T-helper 17 cell (primary cell): ENCODE results near the gene RPRD1A. TPM values are rescaled to one million over a fixed set of nuclear protein-coding genes. Genes with fewer than 3 reads are reported as not detected.
"Not testable (repeated sequence)": the region's sequence is repeated elsewhere in the genome, so short reads cannot be mapped to it uniquely, and the experiment has no call there.

Source experiments
- ATAC-seq: fragments of 150-1000 bp; cut with Tn5 transposase; 2 replicates; pipeline ENCODE4 v1.10.0; 2021; ENCODE audit warnings: mild to moderate bottlenecking, moderate library complexity
- DNase-seq, 3 donors: peaks; one replicate each; pipeline versions ENCODE4 v3.0.0 to v3.0.0-alpha.2; 2020 to 2021
- H3K9me3 ChIP-seq: one replicate; pipeline ENCODE4 v1.7.0; 2013; ENCODE audit warnings: low read length, mild to moderate bottlenecking; ENCODE audit not compliant: control insufficient read depth, poor library complexity, severe bottlenecking
- H3K27ac Mint-ChIP-seq: one replicate; pipeline ENCODE4 v1.8.0; 2022; ENCODE audit warnings: mild to moderate bottlenecking, moderate library complexity, mixed read lengths
- H3K27me3 Mint-ChIP-seq: one replicate; pipeline ENCODE4 v1.8.0; 2022; ENCODE audit warnings: mixed read lengths
- H3K36me3 Mint-ChIP-seq: one replicate; pipeline ENCODE4 v1.8.0; 2022; ENCODE audit warnings: low read depth, mixed read lengths
- H3K4me1 Mint-ChIP-seq: one replicate; pipeline ENCODE4 v1.8.0; 2022; ENCODE audit warnings: mild to moderate bottlenecking, mixed read lengths
- H3K4me3 Mint-ChIP-seq: one replicate; pipeline ENCODE4 v1.8.0; 2022; ENCODE audit warnings: mild to moderate bottlenecking, moderate library complexity, mixed read lengths
- total RNA-seq, 4 donors: library from RNA in 2 of 4; stranded (reverse) in 2 of 4; gene quantifications; one replicate each; pipeline ENCODE4 v1.2.3 and lab custom pipeline; 2022 to 2026

RPRD1A gene
- total RNA-seq, 2 donors from 2014 or later, result 14.9 to 20.5 TPM

DNA sequence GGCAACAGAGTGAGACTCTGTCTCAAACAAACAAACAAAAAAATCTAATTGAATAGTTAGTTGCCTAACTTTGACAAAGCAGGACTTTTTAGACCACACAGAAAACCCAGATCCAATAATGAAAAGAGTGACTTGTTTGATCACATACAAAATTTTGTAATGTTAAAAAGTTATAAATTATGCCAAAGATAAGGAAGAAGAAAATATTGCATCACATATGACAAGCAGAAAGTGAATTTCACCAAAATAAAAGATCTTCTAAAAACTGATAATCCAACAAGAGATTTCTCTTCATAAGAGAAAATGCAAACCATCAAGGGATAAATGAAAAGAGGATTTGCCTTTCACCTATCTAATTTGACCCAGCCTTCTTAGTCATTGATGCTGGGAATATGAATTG is 97.7 kb downstream of the RPRD1A start:
- ATAC-seq (no peak), DNase-seq (no peak)
- Mint-ChIP-seq H3K27me3 (no peaks in the 10 kb centered on the region), H3K4me1 (peaks cover 40% of the 10 kb centered on the region), H3K27ac (peak overlapping the region; percentile 98), H3K36me3 (peaks cover 7% of the 10 kb centered on the region), H3K4me3 (peak overlapping the region; percentile 94)
- H3K9me3 ChIP-seq, result no peaks in the 10 kb centered on the region

GRCh38 chr18:35968278-35968880 is 99.0 kb downstream of the RPRD1A start:
- ATAC-seq (no peak), DNase-seq (no peak)
- peak overlapping the region; percentile 2 for H3K4me3 Mint-ChIP-seq
- no peaks in the 10 kb centered on the region for H3K9me3 ChIP-seq
- H3K36me3 Mint-ChIP-seq, result peaks cover 4% of the 10 kb centered on the region
- H3K4me1 Mint-ChIP-seq, result peaks cover 29% of the 10 kb centered on the region
- no peaks in the 10 kb centered on the region for H3K27me3 Mint-ChIP-seq
- H3K27ac Mint-ChIP-seq, result peak overlapping the region; percentile 35

GRCh38 chr18:35967866-35968265 is 99.5 kb downstream of the RPRD1A start:
- not testable (repeated sequence) for H3K27me3 Mint-ChIP-seq, DNase-seq, H3K9me3 ChIP-seq, H3K4me3 Mint-ChIP-seq, ATAC-seq, H3K36me3 Mint-ChIP-seq
- Mint-ChIP-seq H3K4me1 (peaks cover 24% of the 10 kb centered on the region), H3K27ac (peak overlapping the region; percentile 35)

DNA sequence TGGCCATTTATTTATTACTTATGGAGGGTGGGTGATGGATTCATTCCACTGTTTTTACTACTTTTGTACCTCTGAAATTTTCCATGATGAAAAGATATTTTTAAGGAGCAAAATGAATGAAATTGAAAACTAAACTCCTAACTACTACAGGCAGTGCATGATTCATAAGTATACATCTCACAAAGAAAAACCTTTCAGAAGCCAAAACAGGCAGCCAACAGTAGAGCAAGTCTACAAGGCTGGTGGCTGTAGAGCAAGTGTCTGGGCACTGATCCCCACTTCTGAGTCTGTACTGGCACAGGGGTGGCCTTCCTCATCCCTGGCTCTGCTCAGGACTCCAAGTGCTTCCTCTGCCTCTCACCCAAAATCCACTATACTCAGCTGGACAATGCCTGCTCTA is 103.0 kb downstream of the RPRD1A start:
- peaks cover 4% of the 10 kb centered on the region for H3K36me3 Mint-ChIP-seq

DNA sequence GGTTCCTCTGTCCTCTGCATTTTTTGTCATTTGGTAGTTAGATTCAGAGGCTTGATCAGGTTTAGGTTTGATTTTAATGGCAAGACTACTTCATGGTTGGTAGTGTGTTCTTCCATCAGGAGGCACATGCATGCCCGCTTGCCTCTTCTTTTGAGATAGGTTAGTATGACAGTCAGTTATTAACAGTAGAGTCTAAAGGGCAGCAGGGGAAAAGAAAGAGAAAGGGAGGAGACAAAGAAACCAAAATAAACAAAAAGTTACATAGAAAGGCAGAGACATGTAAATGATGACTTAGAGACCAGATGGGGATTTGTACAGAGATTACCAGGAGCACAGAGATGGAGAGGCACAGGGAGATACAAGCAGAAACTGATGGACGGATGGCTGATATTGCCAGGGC is 105.0 kb downstream of the RPRD1A start:
- no peak for ATAC-seq
- Mint-ChIP-seq H3K27ac (no peak overlapping the region), H3K36me3 (peaks cover 6% of the 10 kb centered on the region)

More for the DNA sequence above, 103.0 kb downstream of the RPRD1A start:
- Mint-ChIP-seq H3K4me1 (peaks cover 7% of the 10 kb centered on the region), H3K27me3 (no peaks in the 10 kb centered on the region), H3K27ac (no peak overlapping the region), H3K4me3 (no peak overlapping the region)
- no peak for ATAC-seq
- DNase-seq, result no peak
- no peaks in the 10 kb centered on the region for H3K9me3 ChIP-seq

DNA sequence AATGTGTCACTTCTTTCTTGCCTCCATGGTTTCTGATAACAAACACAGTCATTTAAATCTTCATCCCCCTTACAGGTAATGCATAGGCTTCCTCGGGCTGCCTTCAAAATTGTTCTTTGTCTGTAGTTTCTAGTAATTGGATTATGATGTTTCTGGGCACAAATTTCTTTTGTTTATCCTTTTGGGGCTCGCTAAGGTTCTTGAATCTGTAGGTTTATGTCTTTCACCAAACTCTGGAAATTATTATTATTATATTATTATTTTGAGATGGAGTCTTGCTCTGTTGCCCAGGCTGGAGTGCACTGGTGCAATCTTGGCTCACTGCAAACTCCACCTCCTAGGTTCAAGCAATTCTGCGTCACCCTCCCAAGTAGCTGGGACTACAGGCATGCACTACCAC is 111.1 kb downstream of the RPRD1A start:
- no peak for ATAC-seq
- Mint-ChIP-seq H3K4me1 (no peaks in the 10 kb centered on the region), H3K36me3 (peaks cover 5% of the 10 kb centered on the region), H3K4me3 (no peak overlapping the region), H3K27me3 (peaks cover 39% of the 10 kb centered on the region), H3K27ac (no peak overlapping the region)
- DNase-seq, result no peak
- H3K9me3 ChIP-seq, result no peaks in the 10 kb centered on the region

More for the DNA sequence above, 105.0 kb downstream of the RPRD1A start:
- Mint-ChIP-seq H3K4me3 (no peak overlapping the region), H3K4me1 (no peaks in the 10 kb centered on the region), H3K27me3 (peaks cover 5% of the 10 kb centered on the region)
- H3K9me3 ChIP-seq, result no peaks in the 10 kb centered on the region
- DNase-seq, result no peak

DNA sequence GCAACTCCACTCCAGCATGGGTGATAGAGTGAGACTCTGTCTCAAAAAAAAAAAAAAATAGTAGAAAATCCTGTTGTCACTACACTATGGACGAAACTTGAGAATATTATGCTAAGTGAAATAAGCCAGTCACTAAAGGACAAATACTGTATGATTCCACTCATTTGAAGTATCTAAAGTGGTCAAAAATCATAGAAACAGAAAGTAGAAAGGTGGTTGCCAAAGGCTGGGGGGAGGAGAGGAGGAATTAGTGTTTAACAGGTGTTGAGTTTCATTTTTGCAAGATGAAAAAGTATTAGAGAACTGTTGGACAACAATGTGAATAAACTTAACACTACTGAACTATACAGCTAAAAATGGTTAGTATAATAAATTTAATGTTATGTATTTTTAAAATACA is 113.7 kb downstream of the RPRD1A start:
- no peak for ATAC-seq
- H3K9me3 ChIP-seq, result no peaks in the 10 kb centered on the region
- peaks cover 54% of the 10 kb centered on the region for H3K27me3 Mint-ChIP-seq
- no peak overlapping the region for H3K27ac Mint-ChIP-seq
- no peak for DNase-seq
- no peak overlapping the region for H3K4me3 Mint-ChIP-seq
- peaks cover 5% of the 10 kb centered on the region for H3K4me1 Mint-ChIP-seq
- peaks cover 5% of the 10 kb centered on the region for H3K36me3 Mint-ChIP-seq

- peaks cover 50% of the 10 kb centered on the region for H3K27me3 Mint-ChIP-seq
- H3K4me1 Mint-ChIP-seq, result peaks cover 5% of the 10 kb centered on the region
- H3K36me3 Mint-ChIP-seq, result peaks cover 3% of the 10 kb centered on the region
Measured at GRCh38 chr18:35950628-35950982, 116.8 kb downstream of the RPRD1A start.

DNA sequence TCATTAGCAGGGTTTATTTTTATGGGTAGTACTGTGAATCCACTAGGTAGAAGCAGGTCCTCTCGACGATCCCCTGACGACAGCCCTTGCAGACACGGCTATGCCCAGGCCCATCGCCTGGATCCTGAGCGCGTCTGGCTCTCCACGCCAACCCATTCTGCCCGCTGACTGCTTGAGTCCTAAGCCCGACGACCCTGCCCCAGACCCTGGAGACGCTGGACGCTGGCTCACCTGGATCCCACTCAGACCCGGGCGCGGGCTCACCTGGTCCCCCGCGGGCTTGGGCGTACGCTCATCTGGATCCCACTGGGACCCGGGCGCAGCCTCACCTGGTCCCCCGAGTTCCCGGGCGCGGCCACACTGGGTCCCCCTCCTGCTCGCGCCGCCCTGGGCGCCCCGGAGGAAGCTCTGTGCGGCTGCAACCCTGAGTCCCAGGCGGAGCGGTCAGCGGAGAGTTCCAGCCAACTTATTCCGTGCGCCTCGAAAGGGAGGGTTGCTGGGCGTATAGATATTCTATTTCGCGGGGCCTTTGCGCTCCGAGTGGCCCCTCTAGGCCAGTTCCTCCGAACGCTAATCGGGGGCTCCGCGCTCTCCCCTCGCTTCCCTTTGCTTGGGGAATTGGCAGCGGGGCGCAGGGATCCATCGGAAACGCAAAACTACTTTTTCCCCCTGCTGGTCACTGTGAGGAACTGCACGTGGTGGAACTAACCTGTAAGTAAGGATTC is 117.3 kb downstream of the RPRD1A start:
- ATAC-seq, result peak; percentile 84
- Mint-ChIP-seq H3K27ac (no peak overlapping the region), H3K27me3 (peaks cover 47% of the 10 kb centered on the region), H3K36me3 (peaks cover 3% of the 10 kb centered on the region), H3K4me3 (peak overlapping the region; percentile 92), H3K4me1 (peaks cover 5% of the 10 kb centered on the region)
- H3K9me3 ChIP-seq, result no peaks in the 10 kb centered on the region
- peak; percentile 24 to 35 (median 27) for DNase-seq

More at GRCh38 chr18:35950628-35950982, 116.8 kb downstream of the RPRD1A start:
- DNase-seq, result no peak
- ATAC-seq, result no peak
- Mint-ChIP-seq H3K4me3 (peak overlapping the region; percentile 92), H3K27ac (no peak overlapping the region)
- H3K9me3 ChIP-seq, result no peaks in the 10 kb centered on the region

DNA sequence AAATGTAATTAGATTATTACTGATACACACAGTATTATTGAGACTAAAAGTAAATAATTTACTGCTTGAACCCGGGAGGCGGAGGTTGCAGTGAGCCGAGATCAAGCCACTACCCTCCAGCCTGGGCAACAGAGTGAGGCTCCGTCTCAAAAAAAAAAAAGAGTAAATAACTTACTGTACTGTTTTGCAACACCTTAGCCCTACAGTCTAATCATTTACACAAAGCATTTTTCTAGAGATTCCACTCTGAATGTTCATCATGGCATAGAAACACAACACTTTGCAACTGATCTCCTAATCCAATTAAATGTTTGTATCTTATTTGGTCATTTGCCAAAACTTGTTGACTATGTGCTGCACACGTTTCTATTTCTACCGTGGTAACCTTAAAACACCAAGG is 118.3 kb downstream of the RPRD1A start:
- peaks cover 5% of the 10 kb centered on the region for H3K4me1 Mint-ChIP-seq
- no peaks in the 10 kb centered on the region for H3K9me3 ChIP-seq
- peaks cover 3% of the 10 kb centered on the region for H3K36me3 Mint-ChIP-seq
- ATAC-seq (no peak), DNase-seq (no peak)
- H3K27me3 Mint-ChIP-seq, result peaks cover 43% of the 10 kb centered on the region
- peak overlapping the region; percentile 92 for H3K4me3 Mint-ChIP-seq
- no peak overlapping the region for H3K27ac Mint-ChIP-seq

- no peaks in the 10 kb centered on the region for H3K9me3 ChIP-seq
- H3K4me3 Mint-ChIP-seq, result no peak overlapping the region
- DNase-seq, result no peak
- ATAC-seq, result no peak
- H3K4me1 Mint-ChIP-seq, result peaks cover 5% of the 10 kb centered on the region
- H3K36me3 Mint-ChIP-seq, result peaks cover 3% of the 10 kb centered on the region
- H3K27me3 Mint-ChIP-seq, result peaks cover 37% of the 10 kb centered on the region
- H3K27ac Mint-ChIP-seq, result no peak overlapping the region
Measured at GRCh38 chr18:35948080-35948479, 119.3 kb downstream of the RPRD1A start.

GRCh38 chr18:35942661-35943060 is 124.7 kb downstream of the RPRD1A start:
- Mint-ChIP-seq H3K36me3 (no peaks in the 10 kb centered on the region), H3K27ac (no peak overlapping the region), H3K4me1 (no peaks in the 10 kb centered on the region), H3K4me3 (no peak overlapping the region), H3K27me3 (peaks cover 30% of the 10 kb centered on the region)
- ATAC-seq (no peak), DNase-seq (no peak)
- H3K9me3 ChIP-seq, result no peaks in the 10 kb centered on the region

DNA sequence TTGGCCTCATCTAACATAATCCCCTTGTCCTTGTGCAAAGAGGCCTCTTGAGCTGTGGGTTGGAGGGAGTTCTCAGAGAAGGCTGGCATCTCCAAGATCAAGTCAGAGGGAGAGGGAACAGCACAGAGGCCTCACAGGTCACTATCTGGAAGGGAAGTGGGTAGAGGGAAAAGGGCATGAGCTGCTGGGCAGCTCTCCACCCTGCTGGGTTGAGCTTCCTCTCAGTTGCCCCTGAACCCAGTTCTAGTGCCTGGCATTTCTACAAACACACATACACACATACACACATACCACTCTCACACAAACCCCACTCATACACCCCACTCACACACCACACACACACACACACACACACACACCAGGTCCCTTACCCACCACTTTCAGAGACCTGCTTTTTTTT is 125.2 kb downstream of the RPRD1A start:
- no peak for ATAC-seq
- no peaks in the 10 kb centered on the region for H3K9me3 ChIP-seq

DNA sequence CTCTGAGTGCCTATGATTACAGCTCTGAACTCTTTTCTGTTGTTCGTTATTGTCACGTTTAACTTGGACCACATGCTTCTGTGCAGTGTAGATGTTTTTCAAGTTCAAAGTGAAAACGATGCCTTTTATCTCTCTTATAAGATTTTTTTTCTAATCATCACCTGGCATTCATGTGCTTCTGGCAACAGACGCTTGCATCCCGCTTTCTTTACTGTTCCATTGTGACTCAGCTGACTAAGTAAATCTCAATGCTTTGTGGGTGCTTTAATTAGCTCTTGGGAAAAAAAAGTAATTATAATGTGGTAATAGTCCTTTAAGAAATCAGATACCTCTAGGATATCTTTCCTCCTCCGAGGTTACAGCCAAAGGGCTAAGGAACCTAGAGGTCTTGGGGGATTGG is 126.1 kb downstream of the RPRD1A start:
- Mint-ChIP-seq H3K4me3 (no peak overlapping the region), H3K36me3 (no peaks in the 10 kb centered on the region), H3K4me1 (no peaks in the 10 kb centered on the region), H3K27me3 (peaks cover 27% of the 10 kb centered on the region), H3K27ac (no peak overlapping the region)
- ATAC-seq (no peak), DNase-seq (no peak)
- H3K9me3 ChIP-seq, result no peaks in the 10 kb centered on the region

More for the DNA sequence above, 125.2 kb downstream of the RPRD1A start:
- no peaks in the 10 kb centered on the region for H3K36me3 Mint-ChIP-seq
- no peak for DNase-seq
- no peaks in the 10 kb centered on the region for H3K4me1 Mint-ChIP-seq
- H3K27me3 Mint-ChIP-seq, result peaks cover 30% of the 10 kb centered on the region
- no peak overlapping the region for H3K27ac Mint-ChIP-seq
- H3K4me3 Mint-ChIP-seq, result no peak overlapping the region
